DMS53 treated with DMSO at 0.1 percent for 48 hours (cell line): ENCODE results near the gene OSBPL5.

Experiments
- DNase-seq: peaks from one replicate; lab custom pipeline; 2025; ENCODE audit not compliant: unreplicated experiment; lab: John Stamatoyannopoulos, UW

The OSBPL5 gene

GRCh38 chr11:3041699-3042441 lies 123.2 kb downstream of the OSBPL5 start:
- DNase-seq = no peak

GRCh38 chr11:3040881-3041280 lies 124.2 kb downstream of the OSBPL5 start:
- DNase-seq = no peak

GRCh38 chr11:3037945-3038271 lies 127.2 kb downstream of the OSBPL5 start:
- DNase-seq = no peak
